ENCODE data around the gene TRIM50.
"Not testable (repeated sequence)": the region's sequence is repeated elsewhere in the genome, so short reads cannot be mapped to it uniquely, and the experiment has no call there.

TRIM50 gene

DNA sequence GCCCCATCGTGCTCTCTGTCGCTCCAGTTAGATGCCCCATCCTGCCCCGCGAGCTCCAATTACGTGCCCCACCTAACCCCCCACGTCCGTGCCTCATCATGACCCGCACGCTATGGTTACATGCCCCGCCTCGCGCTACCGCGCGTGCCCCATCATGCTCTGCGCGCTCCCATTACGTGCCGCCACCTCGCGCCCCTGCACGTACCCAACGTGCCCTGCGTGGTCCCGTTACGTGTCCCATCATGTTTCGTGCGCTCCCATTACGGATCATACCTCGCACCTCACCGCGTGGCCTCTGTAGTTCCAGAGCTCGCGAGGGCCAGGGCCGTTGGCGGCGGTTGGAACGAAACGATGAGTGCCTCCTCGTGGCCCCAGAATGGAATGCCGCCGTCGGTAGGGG lies at the start of gene TRIM50, which contains the start of gene FKBP6:
Gene TRIM50 (minus strand): TSS at position 161 of the 400 bp plus-strand sequence. CDS start 3,295 bp downstream, outside the sequence.
Gene FKBP6 (plus strand): TSS at position 240 of the 400 bp plus-strand sequence. CDS start 268 bp downstream, outside the sequence.
- DNase-seq = not testable (repeated sequence)

DNA sequence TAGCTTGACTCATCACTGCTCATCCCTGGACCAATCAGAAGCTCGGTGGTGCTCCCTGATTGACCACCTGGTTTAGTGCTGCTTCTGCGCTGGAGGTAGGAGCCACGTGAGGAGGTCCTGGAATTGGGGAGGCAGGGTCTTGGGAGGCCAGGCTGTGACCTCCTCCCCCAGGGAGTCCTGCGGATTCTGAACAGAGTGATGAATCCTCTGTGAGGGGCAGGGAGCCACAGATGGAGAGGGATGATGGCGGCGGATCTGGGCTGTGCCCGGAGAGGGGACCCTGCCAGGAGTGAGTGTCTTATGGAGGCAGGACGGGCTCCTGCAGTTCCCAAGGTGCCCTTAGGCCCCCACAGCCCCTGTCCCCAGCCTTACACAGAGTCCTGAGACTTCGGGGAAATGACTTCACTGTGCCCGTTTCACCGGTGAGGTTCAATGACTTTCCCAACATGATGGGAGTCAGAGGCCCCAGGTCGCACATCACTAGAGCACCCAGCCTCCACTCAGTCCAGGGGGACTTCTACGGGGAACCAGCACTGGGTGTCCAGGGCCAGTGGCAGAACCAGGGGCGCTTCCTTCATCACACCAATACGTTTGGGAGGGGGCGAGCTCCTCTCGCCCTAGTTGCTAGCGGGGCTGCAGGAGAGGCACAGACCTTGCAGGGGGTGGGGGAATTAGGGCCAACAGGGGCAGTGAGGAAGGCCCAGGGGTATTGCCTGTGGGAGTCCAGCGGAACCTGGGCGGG lies 49.0 kb upstream of the TRIM50 start:
- no peak for DNase-seq

DNA sequence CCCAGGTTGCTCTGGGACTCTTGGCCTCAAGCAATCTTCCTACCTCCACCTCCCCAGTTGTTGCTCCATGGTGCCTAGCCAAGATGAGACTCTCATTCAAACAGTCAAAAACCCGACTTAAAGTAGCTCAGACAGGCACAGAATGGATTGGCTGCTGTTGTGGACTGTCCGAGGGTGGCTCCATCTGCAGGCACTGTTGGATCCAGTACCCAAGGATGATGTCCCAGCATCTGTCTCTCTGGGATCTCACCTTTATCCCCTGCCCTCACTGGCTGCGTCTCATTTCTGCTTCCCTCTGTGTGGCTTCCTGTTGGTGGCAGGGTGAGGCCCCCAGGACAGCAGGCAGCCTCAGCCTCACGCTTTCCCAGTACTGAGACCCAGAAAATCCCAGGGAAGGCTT lies 48.4 kb upstream of the TRIM50 start:
- not testable (repeated sequence) for DNase-seq

DNA sequence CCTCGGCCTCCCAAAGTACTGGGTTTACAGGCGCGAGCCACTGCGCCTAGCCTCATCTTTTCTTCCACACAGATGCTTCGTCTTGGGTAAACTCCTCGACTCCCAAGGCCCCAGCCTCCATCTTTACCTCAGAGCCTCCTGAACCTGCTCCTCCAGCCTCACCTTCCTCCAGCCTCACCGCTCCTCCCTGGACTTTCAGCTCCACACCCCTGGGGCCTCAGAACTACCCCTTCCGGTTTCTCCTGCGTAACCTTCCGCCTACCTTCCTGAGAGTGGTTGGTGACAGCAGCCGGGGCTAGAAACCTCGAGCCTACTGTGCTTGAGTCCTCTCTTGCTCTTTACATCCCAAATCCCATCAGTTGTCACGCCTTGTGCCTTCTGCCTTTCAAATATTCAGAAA lies 45.9 kb upstream of the TRIM50 start:
- no peak for DNase-seq

DNA sequence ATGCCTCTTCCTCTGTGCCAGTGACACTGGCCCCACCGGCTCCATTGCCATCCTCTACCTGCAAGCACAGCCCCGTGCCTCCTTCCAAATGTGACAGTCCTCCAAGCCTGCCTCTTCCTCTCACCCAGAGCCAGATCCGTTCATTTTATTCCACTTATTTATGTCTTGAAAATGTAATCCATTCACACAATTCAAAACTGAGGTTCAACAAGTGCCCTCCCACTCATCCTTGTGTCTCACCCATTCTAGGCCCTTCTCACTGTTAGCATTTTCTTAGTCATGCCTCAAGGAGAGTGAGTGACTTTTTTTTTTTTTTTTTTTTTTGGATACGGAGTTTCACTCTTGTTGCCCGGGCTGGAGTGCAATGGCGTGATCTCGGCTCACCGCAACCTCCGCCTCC lies 41.7 kb upstream of the TRIM50 start:
- DNase-seq = no peak

DNA sequence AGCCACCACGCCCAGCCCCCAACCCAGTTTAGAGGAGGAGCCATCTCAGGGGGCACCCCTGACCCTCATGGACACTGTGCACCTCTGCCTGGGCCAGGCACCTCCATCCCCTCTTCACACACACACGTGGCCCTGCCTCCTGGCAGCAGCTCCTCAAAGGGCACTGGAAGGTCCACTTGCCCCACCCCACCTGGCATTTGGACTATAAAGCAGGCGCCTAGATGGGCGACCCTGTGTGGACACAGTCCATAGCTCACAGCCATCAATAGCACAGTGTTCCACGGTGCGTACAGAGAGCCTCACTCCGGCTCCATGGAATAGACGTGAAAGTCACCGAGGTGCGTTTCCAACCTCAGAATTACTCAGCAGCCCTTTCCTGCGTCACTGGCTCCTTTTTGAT lies 41.1 kb upstream of the TRIM50 start:
- DNase-seq = no peak

DNA sequence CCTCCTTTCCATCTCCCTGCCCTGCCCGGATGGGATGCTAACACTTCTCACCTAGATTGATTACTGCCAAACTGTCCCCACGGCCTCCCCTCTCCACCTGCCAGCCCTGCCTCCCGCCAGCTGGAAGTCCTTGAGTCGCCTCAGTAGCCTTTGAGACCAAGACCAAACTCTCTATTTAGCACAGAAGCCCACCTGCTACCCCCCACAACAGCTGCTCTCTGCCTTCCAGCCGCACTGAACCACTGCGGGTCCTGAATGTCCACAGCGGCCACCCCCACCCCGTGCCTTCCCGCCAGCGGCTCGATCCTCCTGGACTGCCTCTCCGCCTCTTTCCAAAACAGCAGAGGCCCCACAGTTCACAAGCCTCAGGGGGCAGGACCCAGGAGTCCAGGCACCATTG lies 39.1 kb upstream of the TRIM50 start:
- no peak for DNase-seq

DNA sequence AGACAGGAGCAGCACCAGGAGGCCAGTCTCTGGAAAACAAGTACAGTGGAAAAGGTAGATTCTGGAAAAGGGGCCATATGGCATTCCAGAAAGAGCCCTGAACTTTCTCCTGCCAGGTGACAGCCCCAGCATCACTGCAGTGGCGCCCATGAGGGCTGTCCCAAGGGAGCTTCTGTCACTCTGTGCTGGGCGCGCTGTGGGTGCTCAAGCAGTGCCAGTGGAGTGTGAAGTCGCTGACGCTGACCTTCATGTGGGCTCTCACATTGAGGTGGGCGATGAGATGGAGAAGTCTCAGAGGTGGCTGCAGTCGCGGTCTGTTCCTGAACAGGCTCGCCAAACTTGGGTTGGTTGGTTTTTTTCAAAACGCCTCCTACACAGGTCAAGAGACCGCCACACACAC lies 38.2 kb upstream of the TRIM50 start:
- no peak for DNase-seq

DNA sequence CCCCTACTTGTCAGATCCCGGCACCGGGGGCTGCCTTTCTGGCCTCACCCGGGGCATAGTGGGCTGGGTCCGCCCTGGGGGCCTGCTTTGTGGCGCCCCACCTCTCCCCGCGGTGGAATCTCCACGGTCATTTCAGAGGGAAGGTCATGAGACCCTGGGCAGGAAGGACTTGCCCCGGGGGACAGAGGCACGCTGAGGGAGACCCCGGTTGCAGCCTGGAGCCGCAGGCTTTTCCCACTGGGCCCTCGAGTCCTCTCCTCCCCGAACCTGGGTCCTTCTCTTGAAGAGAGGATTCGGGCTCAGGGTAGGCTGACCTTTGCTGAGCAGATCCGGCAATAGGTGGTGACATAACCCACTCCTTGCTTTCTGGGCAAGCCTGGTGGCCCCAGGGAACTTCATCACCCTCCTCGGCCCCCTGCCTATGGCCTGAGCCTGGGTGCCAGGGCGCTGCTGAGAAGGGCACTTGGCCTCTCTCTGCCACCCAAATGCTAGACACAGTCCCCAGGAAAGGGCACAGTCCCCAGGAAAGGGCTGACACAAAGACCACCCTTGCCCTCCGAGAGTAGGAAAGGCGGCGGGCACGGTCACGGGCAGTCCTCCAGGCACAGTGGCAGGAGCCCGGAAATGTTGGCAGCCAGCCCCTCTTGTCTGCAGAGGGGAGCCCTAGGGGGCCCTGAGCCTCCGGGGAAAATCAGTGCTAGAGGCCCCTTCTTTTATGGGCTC lies 36.3 kb upstream of the TRIM50 start:
- no peak for DNase-seq

DNA sequence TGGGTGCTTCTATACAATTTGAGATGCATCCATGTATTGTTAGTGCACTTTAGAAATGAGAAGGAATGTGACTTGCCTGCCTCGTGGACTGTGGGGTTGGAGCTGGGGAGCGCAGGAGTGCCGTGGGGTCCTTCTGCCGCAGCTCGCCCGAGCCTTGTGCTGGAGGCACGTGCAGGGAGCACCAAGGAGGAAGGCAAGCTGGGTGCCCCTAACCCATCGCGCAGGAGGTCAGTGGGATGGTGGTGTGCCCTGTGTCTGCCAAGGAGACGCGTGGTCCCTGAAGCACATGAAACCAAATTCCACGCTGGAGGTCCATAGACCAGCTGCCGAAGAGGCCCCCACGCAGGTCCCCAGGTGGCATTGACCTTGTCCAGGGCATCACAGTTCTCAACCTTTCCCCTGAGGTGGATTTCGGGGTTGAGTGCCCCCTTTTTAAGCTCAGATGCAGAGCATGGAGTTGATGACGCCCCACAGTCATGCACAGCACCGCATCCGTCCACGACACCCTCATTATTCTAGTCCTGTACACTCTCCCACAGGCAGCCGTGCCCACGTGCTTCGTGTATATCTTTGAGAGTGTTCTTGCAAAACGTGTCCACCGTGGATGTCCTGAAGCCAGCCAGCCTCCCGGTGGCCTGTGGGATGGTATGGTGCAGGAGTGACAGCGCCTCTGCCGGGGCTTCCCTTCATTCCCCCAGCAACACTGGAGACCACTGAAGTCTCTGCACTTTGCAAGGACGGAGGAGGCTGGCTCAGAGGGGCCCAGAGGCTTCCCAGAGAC lies 35.5 kb upstream of the TRIM50 start:
- no peak for DNase-seq

DNA sequence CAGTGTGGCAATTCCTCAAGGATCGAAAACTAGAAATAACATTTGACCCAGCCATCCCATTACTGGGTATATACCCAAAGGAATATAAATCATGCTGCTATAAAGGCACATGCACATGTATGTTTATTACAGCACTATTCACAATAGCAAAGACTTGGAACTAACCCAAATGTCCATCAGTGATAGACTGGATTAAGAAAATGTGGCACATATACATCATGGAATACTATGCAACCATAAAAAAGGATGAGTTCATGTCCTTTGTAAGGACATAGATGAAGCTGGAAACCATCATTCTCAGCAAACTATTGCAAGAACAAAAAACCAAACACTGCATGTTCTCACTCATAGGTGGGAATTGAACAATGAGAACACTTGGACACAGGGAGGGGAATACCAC lies 32.7 kb upstream of the TRIM50 start:
- DNase-seq = not testable (repeated sequence)

DNA sequence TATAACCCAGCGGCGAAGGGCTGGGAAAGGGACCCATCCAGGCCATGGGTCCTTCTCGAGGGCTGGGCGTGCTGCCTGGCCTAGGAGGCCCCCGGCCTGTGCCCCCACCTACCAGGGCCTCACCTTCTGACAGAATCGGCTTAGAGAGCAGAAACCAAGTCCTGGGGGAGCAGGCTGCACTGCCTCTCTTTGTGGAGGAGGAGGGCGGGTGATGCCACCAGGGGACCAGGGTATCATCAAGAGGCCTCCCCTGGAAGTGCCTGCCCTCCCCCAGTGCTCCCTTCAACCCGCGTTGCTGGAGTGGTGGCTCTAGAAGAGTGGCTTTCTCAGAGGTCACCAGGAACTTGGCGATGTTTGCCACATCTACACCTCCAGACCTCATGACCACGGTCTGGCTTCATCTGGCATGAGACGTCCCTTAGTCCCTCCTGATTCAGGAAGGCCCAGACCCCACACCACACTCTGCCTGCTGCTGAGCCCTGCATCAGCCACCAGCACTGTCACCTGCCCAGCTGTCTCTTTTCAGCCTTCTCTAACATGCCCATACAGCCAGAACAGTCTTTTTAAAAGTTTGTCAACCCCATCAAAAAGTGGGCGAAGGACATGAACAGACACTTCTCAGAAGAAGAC lies 32.0 kb upstream of the TRIM50 start:
- no peak for DNase-seq

DNA sequence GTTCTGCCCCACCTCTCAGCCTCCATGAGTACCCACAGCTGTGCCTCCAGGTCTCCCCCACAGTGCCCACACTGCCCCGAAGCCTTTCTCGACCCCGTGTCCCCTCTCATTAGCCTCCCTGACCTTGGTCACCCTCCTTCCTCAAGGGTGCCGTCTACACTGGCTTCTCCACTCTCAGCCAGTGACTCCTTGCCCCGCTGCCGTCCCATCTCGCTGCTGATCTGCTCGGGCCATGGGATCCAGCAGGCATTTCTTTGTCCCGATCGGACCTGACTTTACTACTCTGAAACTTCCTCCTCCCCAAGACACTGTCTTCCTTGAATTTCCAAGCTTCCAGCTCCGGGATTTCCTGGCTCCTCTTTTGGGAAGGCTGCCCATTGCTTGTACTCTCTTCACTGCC lies 31.4 kb upstream of the TRIM50 start:
- no peak for DNase-seq

DNA sequence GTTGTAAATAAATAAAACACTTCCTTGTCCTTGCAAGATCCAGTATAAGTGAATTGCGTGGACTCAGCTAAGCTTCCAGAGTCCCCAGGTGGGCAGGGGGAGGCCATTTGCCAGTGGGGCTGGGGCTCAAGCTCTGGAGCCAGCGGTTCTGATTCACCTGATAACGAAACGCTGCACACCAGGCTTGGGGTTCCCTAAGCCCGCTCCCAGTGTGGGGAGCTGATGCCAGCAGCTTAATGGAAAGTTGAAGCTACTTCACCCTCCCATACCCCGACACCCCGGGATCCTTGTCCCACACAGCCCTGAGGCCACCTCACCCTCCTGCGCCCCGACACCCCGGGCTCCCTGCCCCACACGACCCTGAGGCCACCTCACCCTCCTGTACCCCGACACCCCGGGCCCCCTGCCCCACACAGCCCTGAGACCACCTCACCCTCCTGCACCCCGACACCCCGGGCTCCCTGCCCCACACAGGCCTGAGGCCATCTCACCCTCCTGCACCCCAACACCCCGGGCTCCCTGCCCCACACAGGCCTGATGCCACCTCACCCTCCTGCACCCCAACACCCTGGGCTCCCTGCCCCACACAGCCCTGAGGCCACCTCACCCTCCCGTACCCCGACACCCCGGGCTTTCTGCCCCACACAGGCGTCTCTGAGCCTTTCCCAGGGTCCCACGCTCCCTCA lies 30.9 kb upstream of the TRIM50 start:
- DNase-seq = no peak

DNA sequence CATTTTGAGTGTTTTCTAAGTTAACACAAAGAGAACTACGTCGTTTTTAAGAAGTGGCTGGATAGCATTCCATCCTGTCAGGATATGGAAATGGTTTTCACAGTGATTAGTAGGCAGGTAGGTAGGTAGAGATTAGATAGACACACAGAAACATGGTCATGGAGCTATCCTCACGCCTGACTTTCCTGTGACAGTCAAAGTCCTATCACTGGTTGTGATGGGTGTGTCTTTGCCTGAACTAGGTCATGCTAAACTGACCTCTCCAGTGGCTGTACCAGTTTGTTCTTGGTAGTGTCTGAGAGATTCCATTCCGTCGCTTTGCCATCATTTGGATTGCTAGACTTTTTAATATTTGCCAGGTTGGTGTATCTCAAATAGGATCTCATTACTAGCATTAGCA lies 28.3 kb upstream of the TRIM50 start:
- DNase-seq = no peak

DNA sequence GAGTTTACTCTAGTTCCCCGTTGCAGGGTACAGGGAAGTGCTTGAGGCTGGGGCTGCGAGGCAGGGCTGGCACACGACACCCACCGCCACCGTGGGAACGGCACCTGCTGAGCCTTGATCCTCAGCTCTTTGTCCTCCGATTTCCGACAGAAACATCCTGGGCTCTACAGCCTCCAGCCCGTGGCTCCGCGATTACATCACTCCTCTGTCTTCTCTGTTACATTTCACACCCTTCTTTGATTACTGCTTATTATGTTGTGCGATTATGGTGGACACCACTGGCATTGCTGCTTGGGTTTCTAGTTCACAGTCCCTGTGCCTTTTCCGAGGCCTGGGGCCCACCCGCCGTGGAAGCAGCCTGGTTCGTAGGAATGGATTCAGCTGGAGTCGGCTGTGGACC lies 26.9 kb upstream of the TRIM50 start:
- DNase-seq = no peak

DNA sequence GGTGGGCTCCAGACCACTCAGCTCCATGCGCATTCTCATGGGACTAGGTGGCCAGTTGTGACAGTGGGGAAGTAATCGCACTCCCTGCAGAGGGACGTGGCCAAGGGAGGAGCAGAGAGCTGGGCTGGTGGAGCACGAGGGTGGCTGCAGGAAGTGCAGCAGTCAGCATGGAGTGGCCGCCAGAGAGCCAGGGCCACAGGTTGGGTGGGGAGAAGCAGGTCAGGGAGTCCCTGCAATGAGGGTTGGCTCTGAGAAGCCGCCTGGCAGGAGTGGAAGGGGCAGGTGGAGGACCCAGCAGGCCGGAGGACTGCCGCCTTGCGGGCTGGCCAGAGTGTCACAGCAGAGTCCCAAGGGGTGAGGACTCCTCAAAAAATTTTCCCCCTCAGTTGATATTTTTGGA lies 26.3 kb upstream of the TRIM50 start:
- DNase-seq = no peak

DNA sequence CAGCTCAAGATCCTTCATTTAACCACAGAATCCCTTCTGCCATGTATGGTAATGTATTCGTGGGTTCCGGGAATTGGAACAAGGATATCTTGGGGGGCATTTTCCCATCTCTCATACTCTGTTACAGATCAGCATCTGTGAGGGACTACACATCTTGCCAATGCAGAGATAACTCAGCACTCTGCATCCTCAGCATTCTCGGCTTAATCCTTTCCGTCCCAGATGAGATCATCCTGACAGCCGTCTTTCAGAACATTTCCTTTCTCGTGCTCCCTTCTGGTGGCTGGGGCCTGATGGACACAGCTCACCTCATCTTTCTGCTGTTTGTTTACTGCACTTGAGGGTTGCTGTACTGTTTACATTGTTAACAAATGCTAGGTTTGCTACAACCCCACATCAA lies 25.4 kb upstream of the TRIM50 start:
- DNase-seq = peak; percentile 66

DNA sequence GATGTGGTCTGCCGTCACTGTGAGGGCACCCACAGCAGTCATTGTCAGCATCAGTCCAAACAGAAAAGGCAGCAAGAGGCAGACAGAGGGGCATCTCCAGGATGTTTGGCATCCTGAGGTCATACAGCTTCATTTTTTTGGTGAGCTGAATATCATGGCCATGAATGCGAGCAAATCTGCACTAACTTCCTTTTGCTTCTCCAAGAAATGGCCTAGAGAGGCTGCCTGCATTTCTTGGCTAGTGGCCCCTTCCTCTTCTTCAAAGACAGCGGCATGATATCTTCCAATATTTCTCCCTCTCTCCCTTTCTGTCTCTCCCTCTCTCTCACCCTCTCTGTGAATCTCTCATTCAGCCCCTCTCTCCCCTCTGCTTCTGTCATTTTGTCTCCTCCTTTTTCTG lies 24.9 kb upstream of the TRIM50 start:
- no peak for DNase-seq

DNA sequence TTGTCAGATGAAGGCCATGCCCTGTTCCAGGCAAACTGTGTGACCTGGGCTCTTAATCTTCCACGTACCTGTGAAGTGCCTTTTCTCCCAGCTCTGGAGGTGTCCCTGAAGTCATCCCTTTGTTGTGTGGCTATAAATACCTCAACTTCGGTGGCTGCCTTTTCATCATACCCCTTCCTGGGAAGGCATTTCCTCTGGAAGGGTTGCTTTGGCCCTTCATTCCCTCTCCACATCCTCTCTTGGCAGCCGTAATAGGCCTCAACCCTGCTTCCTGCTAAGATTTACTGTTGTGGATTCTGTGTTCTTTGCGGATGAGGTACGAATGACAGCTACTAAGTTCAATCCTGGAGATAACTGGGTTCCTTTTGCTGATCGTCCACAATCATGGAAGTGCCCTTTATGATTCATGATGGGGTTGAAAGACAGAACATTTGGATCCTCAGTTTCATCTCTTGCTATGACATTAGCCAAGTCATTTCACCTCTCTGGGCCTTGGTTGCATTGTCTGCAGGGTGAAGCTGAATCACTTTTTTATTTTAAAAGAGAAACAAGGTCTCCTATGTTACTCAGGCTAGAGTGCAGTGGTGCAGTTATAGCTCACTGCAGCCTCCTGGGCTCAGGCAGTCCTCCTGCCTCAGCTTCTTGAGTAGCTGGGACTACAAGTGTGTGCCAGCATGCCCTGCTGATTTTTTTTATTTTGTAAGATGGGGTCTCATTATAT lies 23.7 kb upstream of the TRIM50 start:
- DNase-seq = no peak

DNA sequence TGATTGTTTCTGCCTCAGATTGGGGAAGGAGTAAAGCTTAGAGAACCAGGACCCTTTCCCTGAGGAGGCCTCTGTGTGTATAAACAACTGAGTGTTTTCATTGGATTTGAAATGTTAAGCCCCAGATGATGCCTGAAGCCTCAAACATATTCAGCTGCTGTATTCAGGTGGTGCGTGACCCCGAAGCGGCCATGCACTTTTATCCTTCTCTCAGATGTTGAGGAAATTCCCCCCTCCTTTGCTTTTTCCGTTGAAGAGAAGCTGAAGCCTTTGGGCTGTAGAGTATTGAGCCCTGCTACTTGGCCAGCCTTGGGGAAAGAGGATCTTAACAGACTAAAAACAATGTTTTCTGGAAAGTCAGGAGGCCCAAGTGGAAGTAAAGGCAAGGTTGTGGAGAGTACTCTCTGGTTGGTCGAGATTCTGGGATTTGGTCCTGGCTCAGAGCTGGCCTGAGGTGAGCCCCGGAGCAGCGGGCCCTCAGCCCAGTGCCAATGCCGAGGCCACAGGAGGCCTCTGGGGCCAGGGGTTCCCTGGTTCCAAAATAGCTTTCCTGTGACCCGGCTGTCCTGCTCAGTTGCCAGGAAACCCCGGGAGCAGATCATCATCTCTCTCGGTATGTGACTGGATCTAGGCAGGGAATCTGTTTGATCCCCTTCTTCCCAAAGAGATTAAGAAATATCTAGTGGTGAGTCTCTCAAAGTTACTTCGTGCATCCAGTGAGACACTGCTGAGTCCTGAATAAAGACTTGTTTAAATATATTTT lies 22.6 kb upstream of the TRIM50 start:
- DNase-seq = no peak
